ENCODE results near the gene RTCA. TPM values are rescaled to one million over a fixed set of nuclear protein-coding genes. Genes with fewer than 3 reads are reported as not detected.

The RTCA gene
- total RNA-seq, 2 experiments from 2014 or later = 44.7 to 46.0 TPM

GRCh38 chr1:100316622-100317021, 50.6 kb downstream of the RTCA start:
- H3K4me3 Mint-ChIP-seq = no peak overlapping the region

GRCh38 chr1:100320311-100321099, 54.5 kb downstream of the RTCA start:
- Mint-ChIP-seq H3K9me3 (peaks cover 22% of the 10 kb centered on the region), H3K27me3 (no peaks in the 10 kb centered on the region), H3K27ac (no peak overlapping the region), H3K4me1 (ENCODE audit: low read depth) (peaks cover 12% of the 10 kb centered on the region), H3K36me3 (ENCODE audit: low read depth) (peaks cover 3% of the 10 kb centered on the region), H3K4me3 (no peak overlapping the region)
- ChIA-PET POLR2A (interaction anchor here (1.3 kb wide), 1 partner anchor 9 kb away, joined by 3 read pairs; no protein-coding TSS in a partner anchor), CTCF (no interaction called here)
- ATAC-seq = no peak
- no peak for DNase-seq
- TF ChIP-seq, protein P1, sequence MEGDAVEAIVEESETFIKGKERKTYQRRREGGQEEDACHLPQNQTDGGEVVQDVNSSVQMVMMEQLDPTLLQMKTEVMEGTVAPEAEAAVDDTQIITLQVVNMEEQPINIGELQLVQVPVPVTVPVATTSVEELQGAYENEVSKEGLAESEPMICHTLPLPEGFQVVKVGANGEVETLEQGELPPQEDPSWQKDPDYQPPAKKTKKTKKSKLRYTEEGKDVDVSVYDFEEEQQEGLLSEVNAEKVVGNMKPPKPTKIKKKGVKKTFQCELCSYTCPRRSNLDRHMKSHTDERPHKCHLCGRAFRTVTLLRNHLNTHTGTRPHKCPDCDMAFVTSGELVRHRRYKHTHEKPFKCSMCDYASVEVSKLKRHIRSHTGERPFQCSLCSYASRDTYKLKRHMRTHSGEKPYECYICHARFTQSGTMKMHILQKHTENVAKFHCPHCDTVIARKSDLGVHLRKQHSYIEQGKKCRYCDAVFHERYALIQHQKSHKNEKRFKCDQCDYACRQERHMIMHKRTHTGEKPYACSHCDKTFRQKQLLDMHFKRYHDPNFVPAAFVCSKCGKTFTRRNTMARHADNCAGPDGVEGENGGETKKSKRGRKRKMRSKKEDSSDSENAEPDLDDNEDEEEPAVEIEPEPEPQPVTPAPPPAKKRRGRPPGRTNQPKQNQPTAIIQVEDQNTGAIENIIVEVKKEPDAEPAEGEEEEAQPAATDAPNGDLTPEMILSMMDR (IDR thresholded peaks at IDR 0.05) = no peak
- intact Hi-C loops (cut with micrococcal nuclease) = no loop called here

More at GRCh38 chr1:100316622-100317021, 50.6 kb downstream of the RTCA start:
- Mint-ChIP-seq H3K4me1 (ENCODE audit: low read depth) (no peaks in the 10 kb centered on the region), H3K36me3 (ENCODE audit: low read depth) (no peaks in the 10 kb centered on the region), H3K27ac (no peak overlapping the region), H3K27me3 (no peaks in the 10 kb centered on the region), H3K9me3 (peaks cover 25% of the 10 kb centered on the region)
- ChIA-PET CTCF (no interaction called here), POLR2A (no interaction called here)
- TF ChIP-seq, protein P1 (IDR thresholded peaks at IDR 0.05) = no peak
- intact Hi-C loops (cut with micrococcal nuclease) = no loop called here
- ATAC-seq (no peak), DNase-seq (no peak)

DNA sequence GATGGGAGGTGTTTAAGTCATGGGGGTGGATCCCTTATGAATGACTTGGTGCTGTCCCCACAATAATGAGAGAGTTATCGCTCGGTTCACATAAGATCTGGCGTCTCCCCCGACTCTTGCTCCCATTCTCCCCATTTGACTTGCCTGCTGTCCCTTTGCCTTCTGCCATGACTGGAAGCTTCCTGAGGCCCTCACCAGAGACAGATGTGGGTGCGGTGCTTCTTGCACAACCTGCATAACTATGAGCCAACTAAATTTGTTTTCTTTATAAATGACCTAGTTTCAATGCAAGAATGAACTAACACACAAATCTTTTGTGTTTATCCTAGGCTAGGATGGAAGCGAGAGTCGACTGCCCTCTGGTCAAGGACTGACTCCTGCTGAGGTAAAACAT, 55.1 kb downstream of the RTCA start:
- intact Hi-C loops (cut with micrococcal nuclease) = no loop called here
- no peaks in the 10 kb centered on the region for H3K27me3 Mint-ChIP-seq
- ChIA-PET POLR2A (no interaction called here), CTCF (no interaction called here)
- TF ChIP-seq, protein P1 (IDR thresholded peaks at IDR 0.05) = no peak
- H3K27ac Mint-ChIP-seq = no peak overlapping the region
- H3K36me3 Mint-ChIP-seq (ENCODE audit: low read depth) = peaks cover 3% of the 10 kb centered on the region
- DNase-seq (no peak), ATAC-seq (no peak)
- peaks cover 18% of the 10 kb centered on the region for H3K9me3 Mint-ChIP-seq
- H3K4me3 Mint-ChIP-seq = no peak overlapping the region
- H3K4me1 Mint-ChIP-seq (ENCODE audit: low read depth) = peaks cover 12% of the 10 kb centered on the region

- Mint-ChIP-seq H3K9me3 (peaks cover 15% of the 10 kb centered on the region), H3K4me3 (no peak overlapping the region), H3K36me3 (ENCODE audit: low read depth) (peaks cover 3% of the 10 kb centered on the region), H3K27me3 (no peaks in the 10 kb centered on the region), H3K4me1 (ENCODE audit: low read depth) (peaks cover 12% of the 10 kb centered on the region), H3K27ac (no peak overlapping the region)
- intact Hi-C loops (cut with micrococcal nuclease) = no loop called here
- DNase-seq (no peak), ATAC-seq (no peak)
- ChIA-PET POLR2A (no interaction called here), CTCF (no interaction called here)
- TF ChIP-seq, protein P1 (IDR thresholded peaks at IDR 0.05) = no peak
Observed at GRCh38 chr1:100321506-100321905, 55.5 kb downstream of the RTCA start.

DNA sequence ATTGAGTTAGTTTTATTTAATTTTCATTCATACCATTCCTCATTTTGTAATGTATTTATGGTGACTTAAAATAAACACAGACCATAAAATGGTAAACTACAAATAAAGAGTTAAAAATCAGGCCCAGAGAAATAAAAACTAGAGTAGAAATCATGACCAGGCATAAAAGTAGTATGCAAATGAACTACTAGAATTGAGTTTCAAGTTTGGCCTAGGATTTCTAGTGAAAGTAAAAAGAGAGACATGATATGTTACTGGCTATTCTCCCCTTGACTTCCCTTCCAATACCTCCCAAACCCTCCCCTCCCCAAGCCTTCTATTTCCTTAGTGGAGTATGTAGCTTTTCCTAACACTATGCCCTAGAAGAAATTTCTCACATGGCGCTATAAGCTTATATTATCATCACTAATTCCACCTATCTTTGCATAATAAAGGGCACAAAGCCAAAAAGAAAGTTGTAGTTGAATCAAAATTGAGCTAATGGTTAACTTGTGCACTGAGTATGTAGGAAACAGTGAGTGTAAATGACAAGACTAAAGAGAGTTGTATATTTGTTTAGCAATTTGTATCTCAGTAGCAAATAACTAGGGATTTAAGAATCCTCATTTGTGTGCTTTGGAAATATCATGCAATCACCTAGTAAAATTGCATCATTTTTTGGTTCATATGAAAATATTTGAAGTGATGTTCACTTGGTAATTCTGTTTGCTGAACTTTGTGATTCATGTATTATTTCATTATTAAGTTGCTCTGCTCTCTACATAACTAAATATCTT, 56.6 kb downstream of the RTCA start:
- Mint-ChIP-seq H3K27me3 (no peaks in the 10 kb centered on the region), H3K36me3 (ENCODE audit: low read depth) (peaks cover 3% of the 10 kb centered on the region), H3K9me3 (peaks cover 9% of the 10 kb centered on the region), H3K4me1 (ENCODE audit: low read depth) (peaks cover 12% of the 10 kb centered on the region), H3K27ac (peak overlapping the region; percentile 70), H3K4me3 (no peak overlapping the region)
- TF ChIP-seq, protein P1 (IDR thresholded peaks at IDR 0.05) = no peak
- intact Hi-C loops (cut with micrococcal nuclease) = no loop called here
- ChIA-PET POLR2A (no interaction called here), CTCF (interaction anchor here (0.9 to 1.1 kb wide), 2 partner anchors 13 to 137 kb away, joined by 3 read pairs; no protein-coding TSS in a partner anchor)
- DNase-seq (no peak), ATAC-seq (no peak)

All from activated CD8-positive, alpha-beta T cell treated with anti-CD3 and anti-CD28 coated beads for 36 hours (primary cell).